GM20431 (cell line): ENCODE results near the gene LRBA.
"Not testable (repeated sequence)": the region's sequence is repeated elsewhere in the genome, so short reads cannot be mapped to it uniquely, and the experiment has no call there.

Experiments
- in situ Hi-C: fragments of 300-500 bp; cut with MseI, MboI; formaldehyde crosslinking; loops from one replicate; pipeline ENCODE4 v1.15.0; 2020; ENCODE audit warnings: low sequenced_read_pairs; ENCODE audit not compliant: unreplicated experiment

LRBA gene

DNA sequence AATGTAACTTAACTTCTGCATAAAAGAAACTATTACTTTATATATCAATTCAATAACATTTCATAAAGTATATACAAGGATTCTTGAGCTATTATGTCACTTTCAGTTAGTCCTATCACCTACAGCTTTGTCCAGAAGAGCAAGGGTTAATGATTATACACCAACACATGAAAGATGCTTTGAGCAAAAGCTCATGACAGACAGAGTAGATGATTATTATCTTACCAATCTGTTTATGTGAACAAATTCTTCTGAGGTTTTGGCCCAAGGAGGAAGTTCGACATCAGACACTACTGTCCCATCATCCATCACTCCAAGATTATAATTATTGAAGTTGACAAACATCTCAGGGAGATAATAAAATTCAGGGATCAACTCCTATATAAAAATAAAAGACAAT is 599.9 kb downstream of the LRBA start:
- in situ Hi-C loops = no loop called here

DNA sequence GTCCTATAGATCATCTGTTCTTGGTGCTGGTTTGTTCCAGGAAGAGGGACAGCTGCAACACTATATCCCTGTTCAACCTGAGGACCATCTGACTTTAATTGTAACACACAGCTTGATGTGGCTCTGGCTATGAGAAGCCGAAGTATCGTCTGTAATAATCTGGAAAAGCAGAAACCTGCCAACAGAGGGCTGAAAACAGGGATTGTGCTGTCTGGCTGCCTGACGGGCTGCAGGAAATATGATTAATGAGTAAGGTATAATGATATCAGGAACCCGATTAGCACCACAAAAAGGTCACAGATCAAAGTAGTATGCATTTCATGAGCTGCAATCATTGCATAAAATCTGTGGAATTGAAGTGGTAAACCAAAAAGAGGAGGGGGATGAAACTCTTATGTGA is 603.6 kb downstream of the LRBA start:
- in situ Hi-C loops = no loop called here

DNA sequence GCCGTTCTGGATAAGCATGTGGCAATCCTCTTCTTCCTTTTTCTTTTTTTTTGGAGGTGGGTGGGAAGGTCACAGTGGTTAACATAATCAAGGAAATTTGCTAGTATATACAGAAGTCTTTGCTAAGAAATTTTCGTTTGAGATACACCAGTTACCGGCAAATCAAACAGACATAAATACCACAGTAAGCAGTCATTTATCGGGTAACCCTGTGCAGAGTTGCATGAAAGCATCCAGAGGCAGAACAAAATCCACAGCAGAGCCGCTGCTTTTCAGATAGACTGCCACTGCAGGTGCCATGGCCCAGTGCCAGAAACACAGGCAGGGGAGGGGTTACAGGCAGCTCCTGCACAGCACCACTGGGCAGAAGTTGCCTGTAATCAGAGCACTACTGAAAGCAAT is 612.2 kb downstream of the LRBA start:
- in situ Hi-C loops = no loop called here

DNA sequence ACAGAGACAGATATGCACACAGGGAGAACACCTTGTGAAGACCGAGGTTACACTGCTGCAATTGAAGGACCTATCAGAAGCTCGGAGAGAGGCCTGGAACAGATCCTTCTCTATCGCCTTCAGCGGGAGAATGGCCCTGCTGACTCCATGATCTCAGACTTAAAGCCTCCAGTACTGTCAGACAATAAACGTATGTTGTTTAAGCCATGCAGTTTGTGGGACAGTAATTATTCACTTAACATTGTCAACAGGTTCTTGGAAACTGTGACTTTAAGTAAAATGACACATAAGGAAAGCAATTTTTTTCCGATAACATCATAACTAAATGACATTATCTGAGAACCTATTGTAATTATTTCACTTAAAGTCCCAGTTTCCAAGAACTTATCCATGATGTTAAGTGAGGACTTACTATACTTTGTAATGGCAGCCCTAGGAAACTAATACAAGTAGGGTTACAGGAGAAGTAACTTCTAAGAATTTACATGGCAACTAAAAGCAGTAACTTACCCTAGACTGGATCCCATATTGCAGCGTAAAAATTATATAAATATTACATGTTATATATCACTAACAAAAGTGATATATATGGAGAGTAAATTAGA is 613.9 kb downstream of the LRBA start:
- in situ Hi-C loops = no loop called here

DNA sequence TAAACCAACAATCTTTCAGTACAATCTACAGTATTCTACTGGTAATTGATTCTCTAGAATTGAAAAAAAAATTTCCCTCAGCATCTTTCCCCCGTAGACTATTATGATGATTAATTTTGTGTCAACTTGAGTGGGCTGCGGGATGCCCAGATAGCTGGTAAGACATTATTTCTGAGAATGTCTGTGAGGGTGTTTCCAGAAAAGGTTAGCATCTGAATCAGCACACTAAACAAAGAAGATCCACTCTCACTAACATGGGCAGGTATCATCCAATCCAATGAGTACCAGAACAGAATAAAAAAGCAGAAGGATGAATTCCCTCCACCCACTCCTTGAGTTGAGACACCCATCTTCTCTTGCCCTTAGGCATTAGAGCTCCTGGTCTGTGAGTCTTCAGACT is 619.2 kb downstream of the LRBA start:
- in situ Hi-C loops = no loop called here

DNA sequence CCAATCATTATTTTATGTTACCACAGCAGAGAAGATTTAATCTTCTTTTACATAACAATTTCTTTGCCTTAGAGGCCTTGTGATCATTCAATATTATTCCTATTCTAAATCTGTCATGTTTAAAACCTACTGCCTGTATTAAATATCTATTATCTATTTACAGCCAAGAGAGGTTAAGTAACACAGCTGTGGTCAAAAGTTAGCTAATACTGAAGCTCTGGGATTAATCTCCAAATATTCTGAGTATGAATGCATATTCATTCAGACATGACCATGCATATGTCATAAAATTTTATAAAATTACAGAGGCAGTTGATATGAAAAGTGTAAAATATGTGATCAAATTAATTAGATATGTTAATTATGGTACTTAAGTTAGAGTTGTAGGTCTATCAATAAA is 621.0 kb downstream of the LRBA start:
- in situ Hi-C loops = no loop called here

DNA sequence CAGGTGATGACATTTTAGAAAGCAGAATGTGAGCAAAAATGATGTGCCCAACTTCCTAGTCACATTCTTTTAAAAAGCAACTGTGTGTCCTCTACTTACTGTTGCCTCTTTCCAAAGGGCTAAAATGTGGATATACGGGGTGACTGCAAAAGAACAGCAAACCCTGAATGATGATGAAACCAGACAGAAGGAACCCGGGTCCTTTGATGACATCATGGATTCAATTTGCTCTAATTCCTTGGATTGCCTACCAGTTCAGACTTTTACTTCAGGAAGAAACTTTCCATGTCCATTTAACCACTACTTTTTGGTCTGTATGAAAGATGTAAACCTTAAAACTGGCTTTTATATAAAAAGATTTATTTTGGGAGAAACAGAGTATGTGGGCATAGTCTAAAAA is 624.0 kb downstream of the LRBA start:
- in situ Hi-C loops = no loop called here

DNA sequence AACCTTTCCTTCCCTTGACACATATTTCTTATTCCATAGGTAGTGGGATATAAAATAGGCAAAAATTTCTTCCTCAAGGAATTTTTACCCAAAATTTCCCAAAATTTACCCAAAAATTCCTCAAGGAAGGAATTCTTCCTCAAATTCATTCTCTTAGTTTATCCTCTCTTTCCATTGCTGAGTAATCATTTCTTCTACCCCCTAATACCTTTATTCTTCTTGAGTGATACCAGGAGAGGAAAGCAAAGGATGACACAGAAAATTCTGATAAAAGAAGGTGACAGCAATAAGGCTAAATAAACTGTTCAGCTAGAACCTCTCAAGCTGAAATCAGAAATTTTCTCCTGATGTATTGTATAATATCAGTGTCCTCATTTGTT is 624.6 kb downstream of the LRBA start:
- in situ Hi-C loops = no loop called here

DNA sequence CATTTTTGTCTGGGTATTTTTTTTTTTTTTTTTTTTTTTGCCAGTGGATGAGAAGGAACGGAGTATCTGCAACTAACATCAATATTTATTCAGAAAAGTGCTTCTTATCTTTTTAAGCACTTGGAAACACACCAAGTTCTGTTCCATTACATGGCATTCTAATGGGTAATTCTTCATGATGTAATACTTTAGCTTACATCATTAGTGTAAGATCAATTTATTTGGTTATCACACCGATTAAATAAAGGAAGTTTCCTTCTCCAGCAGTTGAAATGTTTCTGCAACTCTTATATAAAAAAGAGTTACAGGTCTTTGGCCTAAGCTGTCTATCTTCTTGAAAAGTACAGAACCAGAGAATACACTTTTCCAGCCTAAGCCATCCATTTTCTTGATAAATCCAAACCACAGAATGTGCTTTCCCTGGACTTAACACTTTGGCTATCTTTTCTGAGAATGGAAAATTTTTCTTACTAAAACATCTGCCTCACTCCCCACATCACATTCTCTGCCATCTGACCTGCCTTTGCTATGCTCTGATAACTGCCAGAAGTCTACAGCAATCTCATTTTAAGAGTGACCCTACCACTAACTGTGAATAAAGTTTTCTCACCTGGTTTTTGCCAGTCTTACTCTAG is 625.1 kb downstream of the LRBA start:
- in situ Hi-C loops = no loop called here

DNA sequence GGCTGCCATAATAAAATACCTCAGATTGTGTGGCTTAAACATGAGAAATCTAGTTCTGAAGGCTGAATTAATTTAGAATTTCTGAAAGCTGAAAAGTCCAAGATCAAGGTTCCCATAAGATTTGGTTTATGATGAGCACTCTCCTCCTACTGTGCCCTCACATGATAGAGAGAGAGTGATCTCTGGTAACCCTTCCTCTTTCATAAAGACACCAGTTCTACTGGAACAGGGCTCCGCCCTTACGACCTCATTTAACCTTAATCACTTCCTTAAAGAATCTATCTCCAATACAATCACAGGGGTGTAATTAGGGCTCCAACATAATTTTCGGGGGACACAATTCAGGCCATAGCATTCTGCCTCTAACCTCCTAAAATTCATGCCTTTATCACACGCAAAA is 627.1 kb downstream of the LRBA start:
- in situ Hi-C loops = no loop called here

DNA sequence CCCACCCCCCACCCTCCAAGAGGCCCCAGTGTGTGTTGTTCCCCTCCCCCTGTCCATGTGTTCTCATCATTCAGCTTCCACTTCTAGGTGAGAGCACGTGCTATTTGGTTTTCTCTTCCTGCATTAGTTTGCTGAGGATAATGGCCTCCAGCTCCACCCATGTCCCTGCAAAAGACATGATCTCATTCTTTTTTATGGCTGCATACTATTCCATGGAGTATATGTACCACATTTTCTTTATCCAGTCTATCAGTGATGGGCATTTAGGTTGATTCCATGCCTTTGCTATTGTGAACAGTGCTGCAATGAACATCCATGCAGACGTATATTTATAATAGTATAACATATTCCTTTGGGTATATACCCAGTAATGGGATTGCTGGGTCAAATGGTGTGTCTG is 628.7 kb downstream of the LRBA start:
- in situ Hi-C loops = not testable (repeated sequence)

DNA sequence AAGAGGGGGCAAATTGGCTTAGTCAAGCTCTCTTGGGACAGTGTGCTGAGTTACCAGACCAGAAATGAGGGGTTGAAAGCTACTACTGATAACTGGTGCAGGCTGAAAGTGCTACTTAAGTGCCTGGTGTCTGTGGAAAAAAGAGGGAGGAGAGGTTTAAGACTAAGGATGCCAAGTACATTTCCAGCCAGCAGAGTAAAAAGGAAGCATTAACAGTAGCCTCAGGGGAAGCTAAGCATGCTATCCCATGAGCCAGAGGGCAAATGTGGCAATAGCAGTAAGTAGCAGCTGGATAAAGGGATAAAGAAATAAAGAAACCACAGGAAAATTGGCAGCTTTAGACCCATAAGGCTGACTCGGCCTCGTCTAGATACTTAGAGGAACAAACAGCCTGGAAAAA is 629.5 kb downstream of the LRBA start:
- in situ Hi-C loops = no loop called here

DNA sequence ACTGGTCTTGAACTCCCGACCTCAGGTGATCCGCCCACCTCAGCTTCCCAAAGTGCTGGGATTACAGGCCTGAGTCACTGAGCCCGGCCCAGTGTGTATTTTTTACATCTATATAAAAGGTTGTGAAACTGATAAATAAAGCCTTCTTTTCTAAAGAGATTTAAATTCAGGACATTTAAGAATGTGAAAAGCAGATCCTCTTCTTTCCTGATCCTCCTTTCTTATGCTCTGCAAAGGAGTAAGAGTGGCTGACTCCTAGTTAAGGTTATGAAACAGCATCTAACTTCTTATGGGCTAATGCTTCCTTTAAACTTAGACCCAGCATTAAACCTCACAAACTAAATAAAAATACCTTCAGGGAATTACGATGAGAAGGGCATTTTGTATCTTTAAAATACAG is 630.8 kb downstream of the LRBA start:
- in situ Hi-C loops = no loop called here

DNA sequence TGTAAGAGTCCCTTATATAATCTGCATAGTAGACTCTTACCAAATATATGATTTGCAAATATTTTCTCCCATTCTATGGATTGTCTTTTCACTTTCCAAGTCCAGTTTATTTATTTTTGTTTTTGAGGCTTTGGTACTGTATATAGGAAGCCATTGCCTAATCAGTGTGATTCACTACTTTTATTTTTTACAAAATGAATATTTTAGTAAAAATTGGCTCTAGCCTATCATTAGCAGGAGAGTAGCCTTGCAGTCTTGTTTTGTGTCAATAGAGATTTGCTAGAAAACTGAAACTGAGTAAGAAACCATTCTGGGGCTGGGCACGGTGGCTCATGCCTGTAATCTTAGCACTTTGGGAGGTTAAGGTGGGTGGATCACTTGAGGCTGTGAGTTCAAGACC is 633.1 kb downstream of the LRBA start:
- in situ Hi-C loops = no loop called here

DNA sequence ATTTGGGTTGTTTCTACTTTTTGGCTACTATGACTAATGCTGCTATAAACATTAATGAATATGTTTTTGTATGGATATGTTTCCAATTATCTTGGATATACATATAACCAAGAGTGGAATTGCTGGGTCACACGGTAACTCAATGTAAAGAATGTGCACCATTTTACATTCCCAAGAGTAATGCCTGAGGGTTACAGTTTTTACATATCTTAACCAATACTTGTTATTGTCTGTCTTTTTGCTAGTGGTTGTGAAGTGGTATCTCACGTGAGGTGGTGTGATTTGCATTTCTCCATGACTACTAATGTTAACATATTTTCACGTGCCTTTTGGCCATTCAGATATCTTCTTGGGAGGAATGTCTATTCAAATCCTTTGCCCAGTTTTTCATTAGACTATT is 633.5 kb downstream of the LRBA start:
- in situ Hi-C loops = no loop called here

DNA sequence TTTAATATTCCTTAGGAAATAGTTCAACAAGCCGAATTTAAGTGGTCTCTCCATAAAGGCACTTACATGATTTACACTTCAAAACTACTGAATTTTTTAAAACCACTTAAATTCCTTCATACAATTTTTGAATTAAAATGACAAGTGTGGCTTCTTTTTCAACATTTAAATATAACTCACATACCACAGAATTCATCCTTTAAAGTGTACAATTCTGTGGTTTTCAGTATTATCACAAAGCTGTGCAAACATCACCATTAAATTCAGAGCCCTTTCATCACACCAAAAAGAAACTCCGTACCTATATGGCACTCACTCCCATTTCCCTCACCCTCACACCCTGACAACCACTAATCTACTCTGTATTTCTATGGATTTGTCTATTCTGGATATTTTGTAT is 634.0 kb downstream of the LRBA start:
- in situ Hi-C loops = no loop called here

DNA sequence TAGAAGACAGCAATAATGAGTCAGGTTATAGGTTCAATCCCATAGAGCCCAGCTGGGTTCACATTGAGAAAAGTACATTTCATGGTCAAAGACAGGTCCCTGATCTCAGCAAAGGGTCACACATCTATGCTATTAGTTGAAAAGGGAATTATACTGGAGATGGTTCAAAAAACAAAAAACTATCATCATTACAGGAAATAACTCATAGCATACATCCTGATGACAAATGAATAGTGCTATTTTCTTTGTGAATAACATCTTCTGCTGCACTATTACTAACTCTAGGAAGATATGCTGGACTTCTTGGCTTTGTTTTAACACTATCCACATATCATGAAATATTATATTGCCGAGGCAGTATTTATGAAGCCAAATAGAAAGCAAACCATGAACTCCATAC is 635.6 kb downstream of the LRBA start:
- in situ Hi-C loops = no loop called here

DNA sequence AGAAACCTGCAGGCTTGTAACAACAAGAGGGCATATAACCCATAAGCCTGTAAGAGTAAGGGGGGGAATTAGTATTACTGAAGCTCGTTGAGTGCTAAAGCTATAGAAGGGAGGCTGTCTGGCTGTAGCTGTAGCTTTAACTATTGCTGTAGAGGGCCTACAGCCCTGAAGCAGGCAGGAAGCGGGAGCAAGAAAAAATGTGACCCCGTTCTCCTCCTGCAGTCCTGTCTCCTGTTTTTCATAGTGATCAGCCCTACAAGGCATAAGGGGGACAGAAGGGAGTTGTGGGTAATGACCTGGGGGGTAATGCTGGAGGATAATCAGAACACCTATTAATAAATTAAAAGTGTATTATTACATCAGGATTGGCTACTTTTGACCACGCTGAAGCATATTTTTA is 640.1 kb downstream of the LRBA start:
- in situ Hi-C loops = no loop called here

DNA sequence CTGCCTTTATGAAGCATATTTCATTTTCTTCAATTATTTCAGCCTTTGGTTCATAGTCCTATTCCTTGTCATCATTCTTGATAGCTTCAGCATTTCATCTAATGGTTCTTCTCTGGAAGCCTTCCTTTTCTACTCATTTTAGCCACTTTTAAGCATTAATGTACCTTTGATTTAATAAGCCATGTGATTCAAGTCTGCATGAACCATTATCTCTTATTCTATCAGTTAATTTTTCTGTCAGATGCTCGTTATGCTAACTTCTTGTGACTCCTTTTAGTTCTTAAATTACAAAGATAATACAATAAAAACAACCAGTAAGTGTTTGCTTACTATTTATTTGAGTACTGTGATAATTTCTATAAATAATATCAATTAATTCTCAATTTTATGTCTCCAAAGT is 643.2 kb downstream of the LRBA start:
- in situ Hi-C loops = no loop called here

DNA sequence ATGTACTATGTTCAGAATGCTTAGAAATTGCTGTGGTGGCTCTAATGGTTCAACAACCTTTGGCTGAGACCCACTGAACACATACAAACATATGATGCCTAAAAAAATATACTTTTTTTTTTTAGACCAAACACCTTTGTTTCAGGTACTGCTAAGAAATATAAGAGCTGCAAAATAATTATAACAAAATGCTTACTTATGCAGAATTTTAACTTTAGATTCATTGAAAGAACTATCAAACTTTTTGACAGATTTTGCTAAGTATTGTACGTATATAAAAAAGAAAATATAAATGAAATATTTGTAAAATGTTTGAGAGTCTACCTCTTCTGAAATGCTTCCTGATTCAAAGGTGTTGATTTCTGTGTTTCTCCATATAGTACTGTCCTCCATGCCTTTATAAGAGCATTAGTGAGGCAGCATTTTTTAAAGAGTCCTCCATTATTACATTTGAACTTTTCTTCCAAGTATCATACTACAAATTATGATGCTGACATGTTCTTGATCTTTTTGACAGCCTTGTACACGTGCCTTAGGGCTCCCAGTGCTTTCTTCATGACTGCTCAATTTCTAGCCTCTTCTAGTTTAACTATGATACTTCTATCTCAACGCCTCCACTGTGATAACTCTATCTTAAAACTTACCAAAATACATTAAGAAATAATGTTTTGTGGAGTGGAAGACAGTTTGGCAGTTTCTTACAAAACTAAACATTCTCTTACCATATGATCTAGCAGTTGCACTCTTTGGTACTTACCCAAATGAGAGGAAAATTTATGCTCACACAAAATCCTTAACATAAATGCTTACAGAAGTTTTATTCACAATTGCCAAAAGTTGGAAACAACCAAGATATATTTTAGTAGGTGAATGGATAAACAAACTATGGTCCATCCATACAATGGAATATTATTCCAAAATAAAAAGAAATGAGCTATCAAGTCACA is 645.4 kb downstream of the LRBA start:
- in situ Hi-C loops = no loop called here

DNA sequence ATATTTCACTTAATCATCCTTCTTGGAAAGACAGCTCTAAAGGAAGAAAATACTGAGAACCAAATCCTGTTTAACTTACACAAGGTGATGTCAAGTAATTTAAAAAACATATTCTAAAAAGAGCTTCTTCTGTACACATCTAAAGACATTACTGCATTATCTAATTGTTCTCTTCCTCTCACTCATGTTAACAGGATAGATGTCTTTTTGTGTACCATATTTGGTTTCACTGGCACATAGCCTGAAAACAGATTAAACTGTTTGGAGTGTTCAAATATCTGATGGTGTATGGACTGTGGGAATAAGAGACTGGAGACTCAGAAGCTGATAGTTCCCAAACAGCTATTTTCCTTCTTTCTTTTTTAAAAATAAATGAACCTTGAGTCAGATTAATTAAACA is 646.4 kb downstream of the LRBA start:
- in situ Hi-C loops = no loop called here
